Kasumi-1 (cell line): ENCODE results near the gene SLC9A2.

ENCODE experiments used
- DNase-seq, 2 experiments: peaks; one replicate each; lab custom pipeline; 2025; lab: John Stamatoyannopoulos, UW

Gene SLC9A2

GRCh38 chr2:102619414-102620319, at the start of gene SLC9A2:
Gene SLC9A2 (plus strand): TSS chr2:102619553. CDS start chr2:102619849, 296 bp downstream.
- peak in 1 of 2 experiments; percentile 28 for DNase-seq

GRCh38 chr2:102575888-102576287, 43.5 kb upstream of the SLC9A2 start:
- no peak for DNase-seq

- DNase-seq: no peak
Measured at GRCh38 chr2:102578376-102578775, 41.0 kb upstream of the SLC9A2 start.

GRCh38 chr2:102581911-102582310, 37.4 kb upstream of the SLC9A2 start:
- DNase-seq: peak; percentile 12 to 13

GRCh38 chr2:102582845-102583244, 36.5 kb upstream of the SLC9A2 start:
- no peak for DNase-seq

GRCh38 chr2:102585847-102586404, 33.4 kb upstream of the SLC9A2 start:
- no peak for DNase-seq

- DNase-seq: no peak
Measured at GRCh38 chr2:102588213-102588939, 31.0 kb upstream of the SLC9A2 start.

GRCh38 chr2:102589444-102589843, 29.9 kb upstream of the SLC9A2 start:
- DNase-seq: no peak

GRCh38 chr2:102591491-102592045, 27.8 kb upstream of the SLC9A2 start:
- DNase-seq: no peak

- peak; percentile 11 to 25 for DNase-seq
Measured at GRCh38 chr2:102592601-102593000, 26.8 kb upstream of the SLC9A2 start.

GRCh38 chr2:102593516-102593915, 25.8 kb upstream of the SLC9A2 start:
- no peak for DNase-seq

GRCh38 chr2:102594445-102595016, 24.8 kb upstream of the SLC9A2 start:
- DNase-seq: no peak

GRCh38 chr2:102597788-102598187, 21.6 kb upstream of the SLC9A2 start:
- no peak for DNase-seq

GRCh38 chr2:102599486-102599885, 19.9 kb upstream of the SLC9A2 start:
- no peak for DNase-seq

GRCh38 chr2:102601730-102602129, 17.6 kb upstream of the SLC9A2 start:
- DNase-seq: no peak

- peak; percentile 30 to 40 for DNase-seq
Measured at GRCh38 chr2:102603904-102604303, 15.4 kb upstream of the SLC9A2 start.

- no peak for DNase-seq
Measured at GRCh38 chr2:102604769-102605168, 14.6 kb upstream of the SLC9A2 start.

GRCh38 chr2:102606353-102606752, 13.0 kb upstream of the SLC9A2 start:
- DNase-seq: no peak

GRCh38 chr2:102615620-102616436, 3.5 kb upstream of the SLC9A2 start:
- peak; percentile 83 to 85 for DNase-seq

GRCh38 chr2:102618452-102619413, 620 bp upstream of the SLC9A2 start:
- DNase-seq: no peak
